ENCODE results near the gene EFR3B. TPM values are rescaled to one million over a fixed set of nuclear protein-coding genes. Genes with fewer than 3 reads are reported as not detected.

EFR3B gene
- total RNA-seq, 1 donor from 2014 or later: 2.4 TPM

DNA sequence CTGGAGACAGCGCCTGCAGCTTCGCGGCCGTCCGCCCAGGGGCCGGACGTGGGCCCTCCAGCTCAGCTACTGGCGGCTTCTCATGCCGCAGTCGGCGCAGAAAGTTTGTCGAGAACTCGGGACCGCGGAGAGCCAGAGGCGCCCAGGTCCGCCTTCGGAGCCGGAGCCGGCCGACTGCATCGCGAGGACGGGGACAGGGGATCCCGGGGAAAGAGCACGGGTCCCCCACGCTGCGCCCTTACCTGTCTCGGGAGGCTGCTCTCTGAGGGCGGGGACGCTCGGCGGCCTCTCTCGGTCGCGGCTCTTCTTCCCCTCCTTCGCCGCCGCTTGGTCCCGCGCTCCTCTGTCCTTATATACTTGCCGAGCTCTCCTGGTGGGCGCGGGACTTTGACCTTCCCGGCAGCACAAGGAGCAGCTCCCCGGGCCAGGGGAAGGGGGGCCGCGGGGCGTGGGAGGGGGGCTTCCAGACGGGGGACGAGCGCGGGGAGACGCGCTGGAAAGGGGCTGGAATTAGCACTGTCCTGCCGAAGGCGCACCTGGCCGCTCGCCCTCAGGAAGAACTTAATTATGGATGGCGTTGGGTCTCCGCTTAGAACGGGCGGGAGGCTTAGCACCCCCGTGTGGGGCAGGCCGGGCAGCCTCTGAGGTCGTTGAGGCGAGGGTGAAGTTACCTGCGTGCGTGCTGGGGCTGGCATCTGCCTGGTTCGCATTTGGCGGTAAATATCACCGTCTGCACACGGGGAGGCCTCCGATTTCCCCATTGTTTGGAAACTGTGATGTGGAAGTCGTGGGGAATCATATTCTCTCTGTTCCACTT is 126.6 kb downstream of the EFR3B start, which contains the start of gene POMC:
Gene POMC, minus strand, starts transcription at position 325 of the 817 bp plus-strand sequence. CDS start 3,808 bp downstream, outside the sequence.
- H3K36me3 Mint-ChIP-seq (ENCODE audit: low read depth): no peaks in the 10 kb centered on the region
- H3K27ac Mint-ChIP-seq (ENCODE audit: unreplicated experiment): no peak within 1 kb of the TSS
- H3K4me1 Mint-ChIP-seq (ENCODE audit: low read depth): no peaks in the 10 kb centered on the region
- peak within 1 kb of the TSS; percentile 60 for H3K4me3 Mint-ChIP-seq (ENCODE audit: unreplicated experiment)
- peaks cover 2% of the 10 kb centered on the region for H3K9me3 Mint-ChIP-seq (ENCODE audit: low read depth)
- TF ChIP-seq, protein P1, sequence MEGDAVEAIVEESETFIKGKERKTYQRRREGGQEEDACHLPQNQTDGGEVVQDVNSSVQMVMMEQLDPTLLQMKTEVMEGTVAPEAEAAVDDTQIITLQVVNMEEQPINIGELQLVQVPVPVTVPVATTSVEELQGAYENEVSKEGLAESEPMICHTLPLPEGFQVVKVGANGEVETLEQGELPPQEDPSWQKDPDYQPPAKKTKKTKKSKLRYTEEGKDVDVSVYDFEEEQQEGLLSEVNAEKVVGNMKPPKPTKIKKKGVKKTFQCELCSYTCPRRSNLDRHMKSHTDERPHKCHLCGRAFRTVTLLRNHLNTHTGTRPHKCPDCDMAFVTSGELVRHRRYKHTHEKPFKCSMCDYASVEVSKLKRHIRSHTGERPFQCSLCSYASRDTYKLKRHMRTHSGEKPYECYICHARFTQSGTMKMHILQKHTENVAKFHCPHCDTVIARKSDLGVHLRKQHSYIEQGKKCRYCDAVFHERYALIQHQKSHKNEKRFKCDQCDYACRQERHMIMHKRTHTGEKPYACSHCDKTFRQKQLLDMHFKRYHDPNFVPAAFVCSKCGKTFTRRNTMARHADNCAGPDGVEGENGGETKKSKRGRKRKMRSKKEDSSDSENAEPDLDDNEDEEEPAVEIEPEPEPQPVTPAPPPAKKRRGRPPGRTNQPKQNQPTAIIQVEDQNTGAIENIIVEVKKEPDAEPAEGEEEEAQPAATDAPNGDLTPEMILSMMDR (IDR thresholded peaks at IDR 0.05): no peak
- no peak for DNase-seq (ENCODE audit: low spot score)
- peaks cover 61% of the 10 kb centered on the region for H3K27me3 Mint-ChIP-seq (ENCODE audit: low read depth)

DNA sequence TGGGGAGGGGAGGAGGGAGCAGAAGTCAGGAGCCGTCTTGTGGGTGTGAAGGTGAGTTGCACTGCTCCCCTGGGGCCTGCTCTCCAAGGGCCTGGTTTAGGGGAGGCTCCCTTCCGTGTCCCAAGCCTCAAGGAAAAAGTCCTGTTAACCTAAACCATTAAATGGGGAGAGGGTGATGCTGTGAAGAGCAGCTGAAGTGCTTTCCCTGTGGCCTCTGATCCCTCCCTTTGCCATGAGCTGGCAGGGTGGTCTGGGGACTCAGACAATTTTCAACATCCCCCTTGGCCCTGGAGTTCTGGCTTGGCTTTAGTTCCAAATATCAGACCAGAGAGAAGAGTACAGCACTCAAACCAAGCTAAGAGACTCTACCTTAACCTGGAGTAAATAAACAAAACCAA is 127.2 kb downstream of the EFR3B start:
- DNase-seq (ENCODE audit: low spot score): no peak
- TF ChIP-seq, protein P1 (IDR thresholded peaks at IDR 0.05): no peak
- Mint-ChIP-seq H3K27me3 (ENCODE audit: low read depth) (peaks cover 59% of the 10 kb centered on the region), H3K27ac (ENCODE audit: unreplicated experiment) (no peak overlapping the region), H3K4me3 (ENCODE audit: unreplicated experiment) (peak overlapping the region; percentile 60), H3K36me3 (ENCODE audit: low read depth) (no peaks in the 10 kb centered on the region), H3K9me3 (ENCODE audit: low read depth) (peaks cover 2% of the 10 kb centered on the region), H3K4me1 (ENCODE audit: low read depth) (no peaks in the 10 kb centered on the region)

DNA sequence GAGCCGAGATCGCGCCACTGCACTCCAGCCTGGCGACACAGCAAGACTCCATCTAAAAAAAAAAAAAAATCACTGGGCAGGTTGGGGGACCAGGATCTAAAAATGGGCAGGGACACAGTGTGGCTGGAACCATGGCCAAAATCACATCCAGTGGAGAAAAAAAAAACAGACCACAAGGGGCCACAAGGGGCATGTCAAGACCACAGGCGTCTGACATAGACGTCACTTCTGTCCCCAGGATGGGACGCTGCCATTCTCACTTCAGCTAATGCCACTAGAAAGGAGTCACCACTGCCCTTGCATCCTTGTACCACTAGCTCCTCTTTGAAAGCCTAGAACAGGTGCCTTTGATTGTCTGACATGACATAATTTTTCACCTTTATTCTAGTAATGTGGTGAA is 129.0 kb downstream of the EFR3B start:
- Mint-ChIP-seq H3K27ac (ENCODE audit: unreplicated experiment) (no peak overlapping the region), H3K36me3 (ENCODE audit: low read depth) (no peaks in the 10 kb centered on the region), H3K4me3 (ENCODE audit: unreplicated experiment) (no peak overlapping the region), H3K4me1 (ENCODE audit: low read depth) (no peaks in the 10 kb centered on the region), H3K9me3 (ENCODE audit: low read depth) (peaks cover 2% of the 10 kb centered on the region), H3K27me3 (ENCODE audit: low read depth) (peaks cover 54% of the 10 kb centered on the region)
- TF ChIP-seq, protein P1 (IDR thresholded peaks at IDR 0.05): no peak
- no peak for DNase-seq (ENCODE audit: low spot score)

DNA sequence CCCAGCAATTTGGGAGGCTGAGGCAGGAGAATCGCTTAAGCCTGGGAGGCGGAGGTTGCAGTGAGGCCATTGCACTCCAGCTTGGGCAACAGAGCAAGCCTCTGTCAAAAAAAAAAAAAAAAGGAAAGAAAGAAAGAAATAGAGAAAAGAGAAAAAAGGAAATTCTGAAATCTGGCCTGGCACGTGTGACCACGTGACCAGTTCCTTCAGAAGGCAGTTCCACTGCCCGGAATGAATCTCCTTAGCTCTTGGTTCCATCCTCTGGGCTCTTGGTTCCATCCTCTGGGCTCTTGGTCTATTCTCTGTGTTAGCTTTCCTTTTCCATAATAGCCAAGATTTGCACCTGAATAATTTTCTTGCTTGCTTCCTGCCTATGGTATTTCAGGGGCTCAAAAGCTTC is 131.8 kb downstream of the EFR3B start:
- TF ChIP-seq, protein P1 (IDR thresholded peaks at IDR 0.05): no peak
- Mint-ChIP-seq H3K27ac (ENCODE audit: unreplicated experiment) (no peak overlapping the region), H3K36me3 (ENCODE audit: low read depth) (no peaks in the 10 kb centered on the region), H3K4me1 (ENCODE audit: low read depth) (no peaks in the 10 kb centered on the region), H3K4me3 (ENCODE audit: unreplicated experiment) (no peak overlapping the region), H3K27me3 (ENCODE audit: low read depth) (peaks cover 61% of the 10 kb centered on the region), H3K9me3 (ENCODE audit: low read depth) (peaks cover 2% of the 10 kb centered on the region)
- no peak for DNase-seq (ENCODE audit: low spot score)

DNA sequence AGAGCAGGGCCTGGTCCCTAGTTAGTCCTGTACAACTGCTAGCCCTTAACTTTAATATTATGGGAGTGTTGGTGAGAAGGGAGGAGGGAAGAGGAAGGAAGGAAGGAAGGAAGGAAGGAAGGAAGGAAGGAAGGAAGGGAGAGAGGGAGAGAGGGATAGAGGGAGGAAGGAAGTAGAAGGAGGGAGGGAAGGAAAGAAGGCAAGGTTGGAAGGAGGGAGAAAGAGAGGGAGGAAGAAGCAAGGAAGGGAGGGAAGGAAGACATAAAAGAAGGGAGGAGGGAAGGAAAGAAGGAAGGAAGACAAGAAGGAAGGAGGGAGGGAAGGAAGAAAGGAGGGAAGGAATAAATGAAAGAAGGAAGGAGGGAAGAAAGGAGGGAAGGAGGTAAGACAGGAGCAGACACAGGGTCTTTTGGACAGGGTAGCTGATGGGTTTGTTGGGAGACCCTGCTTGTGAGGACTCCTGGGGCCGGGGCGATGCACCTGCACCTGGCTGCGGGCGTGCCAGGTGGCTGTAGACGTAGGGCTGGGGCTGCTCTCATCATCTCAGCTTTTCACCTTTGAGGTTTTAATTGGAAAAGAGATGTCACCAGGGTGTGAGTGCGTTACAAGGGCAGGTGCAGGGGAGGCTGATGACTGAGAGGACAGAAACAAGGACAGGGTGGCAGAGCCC is 132.5 kb downstream of the EFR3B start:
- no peaks in the 10 kb centered on the region for H3K36me3 Mint-ChIP-seq (ENCODE audit: low read depth)
- H3K27me3 Mint-ChIP-seq (ENCODE audit: low read depth): peaks cover 55% of the 10 kb centered on the region
- no peaks in the 10 kb centered on the region for H3K4me1 Mint-ChIP-seq (ENCODE audit: low read depth)
- no peak overlapping the region for H3K27ac Mint-ChIP-seq (ENCODE audit: unreplicated experiment)
- peaks cover 2% of the 10 kb centered on the region for H3K9me3 Mint-ChIP-seq (ENCODE audit: low read depth)
- TF ChIP-seq, protein P1 (IDR thresholded peaks at IDR 0.05): no peak
- DNase-seq (ENCODE audit: low spot score): no peak
- H3K4me3 Mint-ChIP-seq (ENCODE audit: unreplicated experiment): no peak overlapping the region

All from chondrocyte (in vitro differentiated cells).